GM18526 (cell line): ENCODE data around the gene MCTP1.

Experiments used
- POLR2A ChIP-seq: IDR thresholded peaks from 3 replicates; pipeline ENCODE4 v1.6.1; 2011; ENCODE audit not compliant: insufficient read length; ENCODE audit errors: extremely low read depth

MCTP1 gene

GRCh38 chr5:94977437-94977836, 307.5 kb downstream of the MCTP1 start:
- TF ChIP-seq POLR2A, result no peak

- no peak for TF ChIP-seq POLR2A
Observed at GRCh38 chr5:94976853-94977252, 308.0 kb downstream of the MCTP1 start.

- no peak for TF ChIP-seq POLR2A
Observed at GRCh38 chr5:94972268-94972667, 312.6 kb downstream of the MCTP1 start.

- TF ChIP-seq POLR2A, result no peak
Observed at GRCh38 chr5:94969174-94969573, 315.7 kb downstream of the MCTP1 start.

GRCh38 chr5:94968507-94969095, 316.3 kb downstream of the MCTP1 start:
- TF ChIP-seq POLR2A, result no peak

GRCh38 chr5:94967525-94967924, 317.4 kb downstream of the MCTP1 start:
- TF ChIP-seq POLR2A, result no peak

DNA sequence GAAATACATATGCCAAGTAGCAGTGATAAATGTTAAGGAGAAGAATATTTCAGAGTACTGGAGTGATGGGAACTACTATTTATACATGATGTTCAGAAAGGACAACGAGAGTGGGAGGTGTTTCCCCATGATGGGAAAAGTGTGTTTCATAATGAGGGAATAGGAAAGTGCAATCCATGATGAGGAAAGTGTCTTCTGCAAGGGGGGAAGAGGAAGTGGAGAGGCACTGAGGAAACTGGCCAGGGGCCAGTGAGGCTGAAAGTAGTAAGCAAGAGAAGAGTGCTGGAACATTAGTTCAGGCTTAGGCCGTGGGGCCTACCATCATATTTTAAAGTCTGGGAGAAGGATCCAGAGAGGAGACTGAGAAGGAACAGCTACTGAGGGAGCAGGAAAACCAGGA, 339.2 kb downstream of the MCTP1 start:
- TF ChIP-seq POLR2A, result no peak

- no peak for TF ChIP-seq POLR2A
Observed at GRCh38 chr5:94944160-94944559, 340.7 kb downstream of the MCTP1 start.

- no peak for TF ChIP-seq POLR2A
Observed at GRCh38 chr5:94941122-94941755, 343.7 kb downstream of the MCTP1 start.

DNA sequence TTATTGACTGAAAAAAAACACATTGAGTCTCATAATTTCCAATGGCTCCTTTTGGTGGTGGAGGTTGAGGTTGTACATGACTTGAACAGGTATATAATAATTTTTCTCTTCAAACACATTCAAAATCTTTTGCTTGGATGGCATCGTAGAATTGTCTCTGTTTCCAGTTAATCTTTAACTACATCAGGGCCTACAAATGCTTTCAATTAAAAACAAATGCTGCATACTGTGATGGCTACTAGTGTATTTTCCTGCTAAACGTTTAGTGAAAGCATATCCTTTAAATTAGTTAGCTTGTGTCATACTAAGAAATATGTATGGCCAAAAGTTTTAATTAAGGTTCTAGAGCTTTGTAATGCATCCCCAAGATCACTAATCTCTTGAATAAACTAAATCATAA, 352.6 kb downstream of the MCTP1 start:
- no peak for TF ChIP-seq POLR2A

DNA sequence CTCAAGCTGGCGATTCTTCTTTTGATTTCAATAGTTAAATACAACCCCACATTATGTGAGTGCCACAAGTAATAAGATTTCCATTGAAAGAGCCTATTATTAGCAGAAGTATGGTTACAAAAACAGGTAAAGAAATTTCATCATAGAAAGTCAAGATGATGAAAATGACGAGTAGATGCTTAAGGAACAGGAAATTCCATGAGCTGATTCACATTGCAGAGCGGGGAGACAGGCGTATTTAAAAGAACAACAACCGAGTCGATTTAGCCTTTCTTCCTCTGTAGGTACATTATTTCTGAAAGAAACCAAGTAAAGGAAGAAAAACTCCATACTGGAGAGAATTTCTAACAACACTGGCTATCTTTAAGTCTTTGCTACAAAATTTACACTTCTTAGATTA, 356.0 kb downstream of the MCTP1 start:
- no peak for TF ChIP-seq POLR2A

DNA sequence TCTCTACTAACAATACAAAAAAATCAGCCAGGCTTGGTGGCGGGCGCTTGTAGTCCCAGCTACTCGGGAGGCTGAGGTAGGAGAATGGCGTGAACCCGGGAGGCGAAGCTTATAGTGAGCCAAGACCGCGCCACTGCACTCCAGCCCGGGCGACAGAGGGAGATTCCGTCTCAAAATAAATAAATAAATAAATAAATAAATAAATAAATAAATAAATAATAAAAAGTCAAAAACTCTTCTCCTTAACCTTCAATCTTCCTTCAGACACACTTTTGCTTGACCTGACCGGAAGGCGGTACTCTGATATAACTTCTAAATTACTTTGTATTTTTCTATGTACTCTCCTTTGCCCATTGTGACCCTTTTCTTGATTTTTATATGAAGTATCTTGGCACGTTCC, 364.3 kb downstream of the MCTP1 start:
- no peak for TF ChIP-seq POLR2A

DNA sequence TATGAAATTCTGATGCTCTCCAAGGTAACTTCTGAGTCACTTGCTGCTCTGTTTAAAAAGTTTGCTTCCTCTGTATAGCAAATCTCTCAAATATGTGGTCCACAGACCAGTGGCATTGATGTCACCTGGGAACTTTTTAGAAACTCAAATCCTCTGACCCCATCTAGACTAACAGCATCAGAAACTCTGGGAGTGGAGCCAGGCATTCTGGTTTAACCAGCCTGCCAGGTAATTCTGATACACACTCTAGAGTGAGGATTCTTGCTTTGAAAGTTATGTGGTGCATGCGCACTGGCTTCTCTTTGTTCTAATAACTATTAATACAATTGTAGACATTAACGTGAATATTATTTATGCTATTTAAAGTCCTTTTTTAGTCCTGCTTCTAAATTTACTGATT, 368.3 kb downstream of the MCTP1 start:
- no peak for TF ChIP-seq POLR2A

GRCh38 chr5:94911276-94911675, 373.6 kb downstream of the MCTP1 start:
- TF ChIP-seq POLR2A, result no peak

GRCh38 chr5:94910721-94911120, 374.2 kb downstream of the MCTP1 start:
- TF ChIP-seq POLR2A, result no peak

DNA sequence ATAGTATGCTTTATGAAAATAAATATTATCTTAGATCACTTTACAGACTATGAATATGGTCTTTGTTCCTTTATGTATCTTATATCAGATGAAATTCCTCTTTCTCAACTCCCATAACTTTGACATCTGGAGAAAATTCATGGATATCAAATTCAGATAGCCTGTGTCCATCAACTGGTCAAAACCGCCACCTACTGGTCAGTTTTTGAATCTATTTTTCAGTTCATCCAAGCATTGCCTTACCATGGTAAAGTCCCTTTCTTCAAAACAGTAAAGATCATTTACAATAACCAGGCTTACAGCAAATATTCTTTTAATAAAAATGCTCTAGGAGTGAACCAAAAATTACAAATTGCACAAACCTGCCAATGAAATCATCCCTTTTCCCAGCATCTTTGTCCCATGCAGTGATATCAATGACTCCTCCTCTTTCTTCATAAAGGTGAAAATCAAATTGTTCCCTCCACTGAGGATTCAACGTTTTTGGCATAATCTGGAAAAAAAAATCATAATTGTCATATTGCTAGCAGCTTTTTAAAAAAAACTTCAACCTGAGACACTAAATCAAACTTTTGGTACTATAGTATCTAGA, 375.9 kb downstream of the MCTP1 start:
- TF ChIP-seq POLR2A, result no peak

- no peak for TF ChIP-seq POLR2A
Observed at GRCh38 chr5:94906750-94907149, 378.1 kb downstream of the MCTP1 start.
